HCT116 (cell line): ENCODE data around the gene MLLT11. TPM values are rescaled to one million over a fixed set of nuclear protein-coding genes. Genes with fewer than 3 reads are reported as not detected.

ENCODE experiments used
- ATAC-seq: fragments of 200-7000 bp; cut with Tn5 transposase; 2 replicates; pipeline ENCODE4 v1.9.1; 2020; ENCODE audit warnings: mild to moderate bottlenecking, moderate library complexity
- BruUV-seq: library from RNA; stranded (reverse); fragments of 400-500 nt; replicated peaks from 2 replicates; lab custom pipeline; 2021; lab: Mats Ljungman, UMichigan
- CTCF ChIA-PET: fragments of 300-600 bp; sonication (Branson Sonifier 250); formaldehyde crosslinking; loops from one replicate; lab custom pipeline; 2021; ENCODE audit warnings: antibody characterized with exemption; lab: Charles Lee
- POLR2A ChIA-PET: fragments of 300-600, 350-600 bp; sonication (Branson Sonifier 250); formaldehyde crosslinking; loops from one replicate; lab custom pipeline; 2021; ENCODE audit warnings: antibody characterized with exemption; lab: Charles Lee
- RAD21 ChIA-PET, 2 experiments: fragments of 300-600 bp; sonication (Branson Sonifier 250); formaldehyde crosslinking; loops; one replicate each; lab custom pipeline; 2023; ENCODE audit warnings: low total read pairs in 2 of 2; ENCODE audit not compliant: uncharacterized antibody in 2 of 2, unreplicated experiment in 2 of 2, low non-redundant PET in 1 of 2; lab: Charles Lee
- DNase-seq: peaks from one replicate; pipeline ENCODE4 v3.0.0-alpha.2; 2010; ENCODE audit warnings: low read depth, low spot score
- H2AFZ ChIP-seq: fragments of 200-600 bp; shearing (Covaris generic), sonication (generic); 2 replicates; pipeline ENCODE4 v1.6.1; 2017; ENCODE audit warnings: low read depth, mixed run types, mixed read lengths, antibody characterized with exemption, low read length; ENCODE audit not compliant: poor library complexity, severe bottlenecking
- H3K27ac ChIP-seq: 2 replicates; pipeline ENCODE4 v1.5.1; 2012; ENCODE audit warnings: low read depth, low read length
- H3K27me3 ChIP-seq: fragments of 200-600 bp; sonication (generic); 2 replicates; pipeline ENCODE4 v1.6.1; 2016; ENCODE audit warnings: mixed run types, low read length, mixed read lengths; ENCODE audit not compliant: insufficient read depth
- H3K36me3 ChIP-seq, 2 experiments: fragments of 200-500 bp in 1 of 2; fragments of 200-600 bp in 1 of 2; sonication (Bioruptor generic) in 1 of 2; sonication (generic) in 1 of 2; 2 replicates each; pipeline versions ENCODE4 v1.5.1 to v1.6.1; 2014 to 2016; ENCODE audit warnings: low read length in 2 of 2, inconsistent platforms in 1 of 2, mixed read lengths in 1 of 2, mixed run types in 1 of 2; ENCODE audit not compliant: insufficient read depth in 2 of 2, control insufficient read depth in 1 of 2
- H3K4me1 ChIP-seq, 2 experiments: fragments of 200-600 bp in 1 of 2; sonication (generic) in 1 of 2; 2 replicates each; pipeline versions ENCODE4 v1.5.1 to v1.6.1; 2012 to 2017; ENCODE audit warnings: low read length in 2 of 2, inconsistent platforms in 1 of 2, mild to moderate bottlenecking in 1 of 2, mixed read lengths in 1 of 2, mixed run types in 1 of 2, moderate library complexity in 1 of 2; ENCODE audit not compliant: insufficient read depth in 2 of 2, control insufficient read depth in 1 of 2
- H3K4me2 ChIP-seq: fragments of 200-600 bp; sonication (generic); 2 replicates; pipeline ENCODE4 v1.6.1; 2017; ENCODE audit warnings: mixed run types, low read length, mixed read lengths
- H3K4me3 ChIP-seq, 2 experiments: fragments of 200-600 bp in 1 of 2; sonication (generic) in 1 of 2; replicated peaks in 1 of 2; 2 replicates each; pipeline ENCODE4 v1.5.1; 2011 to 2016; ENCODE audit warnings: low read length in 2 of 2, control low read depth in 1 of 2, low read depth in 1 of 2, mild to moderate bottlenecking in 1 of 2, mixed read lengths in 1 of 2, mixed run types in 1 of 2
- H3K79me2 ChIP-seq: fragments of 200-600 bp; sonication (generic); 2 replicates; pipeline ENCODE4 v1.6.1; 2017; ENCODE audit warnings: mild to moderate bottlenecking, mixed run types, low read length, moderate library complexity, mixed read lengths; ENCODE audit not compliant: insufficient read depth
- H3K9ac ChIP-seq: fragments of 200-600 bp; sonication (generic); 2 replicates; pipeline ENCODE4 v1.6.1; 2016; ENCODE audit warnings: low read length, mixed read lengths
- H3K9me2 ChIP-seq: fragments of 200-600 bp; sonication (generic), shearing (Covaris generic); 2 replicates; pipeline ENCODE4 v1.6.1; 2017; ENCODE audit warnings: mixed run types, mild to moderate bottlenecking, moderate library complexity; ENCODE audit not compliant: insufficient read depth
- H3K9me3 ChIP-seq, 2 experiments: fragments of 200-500 bp in 1 of 2; fragments of 200-600 bp in 1 of 2; sonication (Bioruptor generic) in 1 of 2; sonication (generic) in 1 of 2; 2 replicates each; pipeline ENCODE4 v1.6.1; 2014 to 2017; ENCODE audit warnings: low read length in 2 of 2, mixed read lengths in 2 of 2, inconsistent platforms in 1 of 2, low read depth in 1 of 2, mild to moderate bottlenecking in 1 of 2, mixed run types in 1 of 2, moderate library complexity in 1 of 2; ENCODE audit not compliant: control insufficient read depth in 1 of 2, insufficient read depth in 1 of 2
- H4K20me1 ChIP-seq: fragments of 200-600 bp; sonication (generic), shearing (Covaris generic); 2 replicates; pipeline ENCODE4 v1.6.1; 2017; ENCODE audit warnings: mixed run types, mild to moderate bottlenecking, moderate library complexity; ENCODE audit not compliant: insufficient read depth
- ATF3 ChIP-seq: IDR thresholded peaks from 2 replicates; pipeline ENCODE4 v1.6.1; 2012
- CEBPB ChIP-seq: IDR thresholded peaks from 2 replicates; pipeline ENCODE4 v1.6.1; 2012; ENCODE audit warnings: low read depth
- EGR1 ChIP-seq: IDR thresholded peaks from 2 replicates; pipeline ENCODE4 v1.6.1; 2012; ENCODE audit warnings: low read depth
- EZH2phosphoT487 ChIP-seq: fragments of 200-600 bp; IDR thresholded peaks from 2 replicates; pipeline ENCODE4 v1.6.1; 2018; ENCODE audit warnings: antibody characterized with exemption, borderline replicate concordance
- JUND ChIP-seq: IDR thresholded peaks from 2 replicates; pipeline ENCODE4 v1.6.1; 2012
- MAX ChIP-seq: IDR thresholded peaks from 2 replicates; pipeline ENCODE4 v1.6.1; 2012
- POLR2A ChIP-seq: IDR thresholded peaks from 2 replicates; pipeline ENCODE4 v1.7.0; 2011; ENCODE audit warnings: borderline replicate concordance; ENCODE audit not compliant: insufficient read depth, insufficient read length; ENCODE audit errors: extremely low read depth
- POLR2AphosphoS5 ChIP-seq: IDR thresholded peaks from 2 replicates; pipeline ENCODE4 v1.6.1; 2011; ENCODE audit warnings: mild to moderate bottlenecking, low read depth, low read length, moderate library complexity
- REST ChIP-seq: IDR thresholded peaks from 2 replicates; pipeline ENCODE4 v1.6.1; 2012; ENCODE audit warnings: low read depth
- TCF7L2 ChIP-seq: IDR thresholded peaks from 2 replicates; pipeline ENCODE4 v1.7.0; 2011; ENCODE audit warnings: borderline replicate concordance, inconsistent platforms; ENCODE audit not compliant: insufficient read depth, insufficient read length; ENCODE audit errors: extremely low read depth
- ZNF274 ChIP-seq: fragments of 200-500 bp; sonication (Bioruptor generic); IDR thresholded peaks from 2 replicates; pipeline ENCODE4 v1.6.1; 2014; ENCODE audit warnings: mild to moderate bottlenecking, low read depth, low read length, inconsistent platforms
- intact Hi-C: fragments of 100-400 bp; cut with micrococcal nuclease; formaldehyde crosslinking; loops from 2 replicates; pipeline ENCODE4 v1.10.0; 2022
- total RNA-seq: library from RNA; stranded (reverse); gene quantifications from one replicate; pipeline ENCODE4 v1.2.1, GENCODE V29; 2021; ENCODE audit not compliant: unreplicated experiment
- TF ChIP-seq, protein P1 (sequence below): IDR thresholded peaks from 2 replicates; pipeline ENCODE4 v1.6.1; 2011; ENCODE audit warnings: mild to moderate bottlenecking, low read length, moderate library complexity; ENCODE audit not compliant: insufficient replicate concordance; ENCODE audit errors: extremely low read depth

MLLT11 gene
- total RNA-seq, 1 experiment from 2014 or later, result 0.17 TPM

- TF ChIP-seq MAX, result no peak
Measured at GRCh38 chr1:151050051-151050688, 10.0 kb upstream of the MLLT11 start (continued).

- RAD21 ChIA-PET, result no interaction called here
- TF ChIP-seq, protein P1, sequence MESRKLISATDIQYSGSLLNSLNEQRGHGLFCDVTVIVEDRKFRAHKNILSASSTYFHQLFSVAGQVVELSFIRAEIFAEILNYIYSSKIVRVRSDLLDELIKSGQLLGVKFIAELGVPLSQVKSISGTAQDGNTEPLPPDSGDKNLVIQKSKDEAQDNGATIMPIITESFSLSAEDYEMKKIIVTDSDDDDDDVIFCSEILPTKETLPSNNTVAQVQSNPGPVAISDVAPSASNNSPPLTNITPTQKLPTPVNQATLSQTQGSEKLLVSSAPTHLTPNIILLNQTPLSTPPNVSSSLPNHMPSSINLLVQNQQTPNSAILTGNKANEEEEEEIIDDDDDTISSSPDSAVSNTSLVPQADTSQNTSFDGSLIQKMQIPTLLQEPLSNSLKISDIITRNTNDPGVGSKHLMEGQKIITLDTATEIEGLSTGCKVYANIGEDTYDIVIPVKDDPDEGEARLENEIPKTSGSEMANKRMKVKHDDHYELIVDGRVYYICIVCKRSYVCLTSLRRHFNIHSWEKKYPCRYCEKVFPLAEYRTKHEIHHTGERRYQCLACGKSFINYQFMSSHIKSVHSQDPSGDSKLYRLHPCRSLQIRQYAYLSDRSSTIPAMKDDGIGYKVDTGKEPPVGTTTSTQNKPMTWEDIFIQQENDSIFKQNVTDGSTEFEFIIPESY, result no peak
- no peak for TF ChIP-seq POLR2AphosphoS5
- no peak for TF ChIP-seq REST
- TF ChIP-seq ATF3, result no peak
- TF ChIP-seq TCF7L2, result no peak
- no peak for TF ChIP-seq EZH2phosphoT487
- no peak for TF ChIP-seq CEBPB
- no peak for TF ChIP-seq ZNF274
- TF ChIP-seq POLR2A, result no peak
- TF ChIP-seq EGR1, result no peak
- TF ChIP-seq JUND, result no peak
Measured at GRCh38 chr1:151051356-151052009, 8.7 kb upstream of the MLLT11 start.

More at GRCh38 chr1:151051356-151052009, 8.7 kb upstream of the MLLT11 start:
- H2AFZ ChIP-seq, result no peak overlapping the region
- no peaks in the 10 kb centered on the region for H3K9me2 ChIP-seq
- ATAC-seq (no peak), DNase-seq (no peak)
- peaks cover 17% of the 10 kb centered on the region; the same call in 1 of the 2 replicates for H3K79me2 ChIP-seq
- H3K9me3 ChIP-seq, result no peaks in the 10 kb centered on the region
- H3K4me2 ChIP-seq, result no peak overlapping the region
- ChIA-PET CTCF (interaction anchor here (1.1 kb wide), 1 partner anchor 8 kb away, joined by 4 read pairs; the partner anchor contains the start of gene CDC42SE1), POLR2A (interaction anchor here (0.7 kb wide), 1 partner anchor 424 kb away, joined by 3 read pairs; no protein-coding TSS in a partner anchor)
- H3K4me3 ChIP-seq, result no peak overlapping the region
- H3K27ac ChIP-seq, result no peak overlapping the region
- peaks cover 24 to 43% of the 10 kb centered on the region in 2 experiments for H3K36me3 ChIP-seq
- H3K4me1 ChIP-seq, result peaks cover 0 to 10% of the 10 kb centered on the region in 2 experiments; a peak in 1 of 4 replicates
- intact Hi-C loops, result no loop called here
- no peaks in the 10 kb centered on the region for H3K27me3 ChIP-seq
- no peak overlapping the region for H3K9ac ChIP-seq
- H4K20me1 ChIP-seq, result no peaks in the 10 kb centered on the region
- no TSS peak for BruUV-seq
